Astrocyte (in vitro differentiated cells and primary cell): ENCODE results near the gene TAF15. TPM values are rescaled to one million over a fixed set of nuclear protein-coding genes. Genes with fewer than 3 reads are reported as not detected.

Source experiments
- DNase-seq: peaks from one replicate; pipeline ENCODE4 v3.0.0-alpha.2; 2010; ENCODE audit warnings: low read depth
- FAIRE-seq: peaks from 2 replicates; lab custom pipeline; 2011; peaks lifted over from hg19 to GRCh38; lab: Jason Lieb, UNC
- H2AFZ ChIP-seq: 2 replicates; pipeline ENCODE4 v1.6.0; 2012; ENCODE audit warnings: low read depth, low read length, inconsistent platforms
- H3K27ac ChIP-seq: 2 replicates; pipeline ENCODE4 v1.5.1; 2011; ENCODE audit warnings: low read depth, low read length, inconsistent platforms
- H3K27me3 ChIP-seq: 2 replicates; pipeline ENCODE4 v1.6.0; 2011; ENCODE audit warnings: low read length, inconsistent platforms; ENCODE audit not compliant: insufficient read depth
- H3K36me3 ChIP-seq: 2 replicates; pipeline ENCODE4 v1.5.1; 2011; ENCODE audit warnings: low read length, inconsistent platforms; ENCODE audit not compliant: insufficient read depth
- H3K4me1 ChIP-seq: 2 replicates; pipeline ENCODE4 v1.5.1; 2011; ENCODE audit warnings: low read length, inconsistent platforms; ENCODE audit not compliant: insufficient read depth
- H3K4me2 ChIP-seq: 2 replicates; pipeline ENCODE4 v1.6.0; 2012; ENCODE audit warnings: low read length, inconsistent platforms
- H3K4me3 ChIP-seq: 2 replicates; pipeline ENCODE4 v1.5.1; 2011; ENCODE audit warnings: low read depth, mild to moderate bottlenecking, low read length, inconsistent platforms; ENCODE audit not compliant: insufficient read depth
- H3K79me2 ChIP-seq: 2 replicates; pipeline ENCODE4 v1.6.0; 2012; ENCODE audit warnings: mild to moderate bottlenecking, low read length, inconsistent platforms; ENCODE audit not compliant: insufficient read depth
- H3K9ac ChIP-seq: 2 replicates; pipeline ENCODE4 v1.6.0; 2012; ENCODE audit warnings: mild to moderate bottlenecking, low read length, inconsistent platforms
- H3K9me3 ChIP-seq: 2 replicates; pipeline ENCODE4 v1.5.1; 2012; ENCODE audit warnings: low read depth, mild to moderate bottlenecking, low read length, inconsistent platforms; ENCODE audit not compliant: insufficient read depth
- H4K20me1 ChIP-seq: 2 replicates; pipeline ENCODE4 v1.6.0; 2012; ENCODE audit warnings: low read length, inconsistent platforms; ENCODE audit not compliant: insufficient read depth
- H3K27ac Mint-ChIP-seq: one replicate; pipeline ENCODE4 v1.8.0; 2021; ENCODE audit warnings: mild to moderate bottlenecking, mixed read lengths; ENCODE audit not compliant: unreplicated experiment
- H3K27me3 Mint-ChIP-seq: one replicate; pipeline ENCODE4 v1.8.0; 2021; ENCODE audit warnings: low read depth, mixed read lengths; ENCODE audit not compliant: unreplicated experiment
- H3K36me3 Mint-ChIP-seq: one replicate; pipeline ENCODE4 v1.8.0; 2021; ENCODE audit warnings: low read depth, mixed read lengths; ENCODE audit not compliant: unreplicated experiment
- H3K4me1 Mint-ChIP-seq: one replicate; pipeline ENCODE4 v1.8.0; 2021; ENCODE audit warnings: low read depth, mixed read lengths; ENCODE audit not compliant: unreplicated experiment
- H3K4me3 Mint-ChIP-seq: one replicate; pipeline ENCODE4 v1.8.0; 2021; ENCODE audit warnings: mild to moderate bottlenecking, moderate library complexity, mixed read lengths; ENCODE audit not compliant: unreplicated experiment
- H3K9me3 Mint-ChIP-seq: one replicate; pipeline ENCODE4 v1.8.0; 2021; ENCODE audit warnings: mild to moderate bottlenecking, mixed read lengths; ENCODE audit not compliant: unreplicated experiment
- CTCF ChIP-seq: IDR thresholded peaks from 2 replicates; pipeline ENCODE4 v1.5.1; 2011; ENCODE audit warnings: low read depth, mild to moderate bottlenecking, inconsistent platforms, low read length, moderate library complexity; ENCODE audit not compliant: insufficient read depth
- EZH2 ChIP-seq: IDR thresholded peaks from 2 replicates; pipeline ENCODE4 v1.6.1; 2012; ENCODE audit warnings: mild to moderate bottlenecking, low read length, inconsistent platforms; ENCODE audit not compliant: insufficient read depth
- total RNA-seq: library from RNA; stranded (reverse); gene quantifications from 2 replicates; pipeline ENCODE4 v1.2.1, GENCODE V29; 2021

Gene TAF15
- total RNA-seq, 1 donor from 2014 or later = 156 TPM

- peaks cover 7% of the 10 kb centered on the region for H3K4me1 ChIP-seq
- no peak overlapping the region for H3K4me2 ChIP-seq
- Mint-ChIP-seq H3K27ac (no peak overlapping the region), H3K4me3 (no peak overlapping the region), H3K4me1 (peaks cover 15% of the 10 kb centered on the region), H3K36me3 (no peaks in the 10 kb centered on the region), H3K27me3 (peaks cover 37% of the 10 kb centered on the region), H3K9me3 (no peaks in the 10 kb centered on the region)
- no peaks in the 10 kb centered on the region for H3K36me3 ChIP-seq
- peaks cover 12% of the 10 kb centered on the region for H3K27me3 ChIP-seq
- H4K20me1 ChIP-seq = no peaks in the 10 kb centered on the region
- FAIRE-seq = no peak
- DNase-seq = peak; percentile 67
- H3K79me2 ChIP-seq = no peaks in the 10 kb centered on the region
- no peak overlapping the region for H3K9ac ChIP-seq
- H3K27ac ChIP-seq = no peak overlapping the region
- H3K9me3 ChIP-seq = no peaks in the 10 kb centered on the region
- H3K4me3 ChIP-seq = no peak overlapping the region
- H2AFZ ChIP-seq = no peak overlapping the region
- TF ChIP-seq EZH2 = no peak
- no peak for TF ChIP-seq CTCF
Measured at GRCh38 chr17:35801583-35802224, 7.6 kb upstream of the TAF15 start.

- no peaks in the 10 kb centered on the region for H3K36me3 ChIP-seq
- H3K27ac ChIP-seq = no peak overlapping the region
- Mint-ChIP-seq H3K9me3 (no peaks in the 10 kb centered on the region), H3K36me3 (no peaks in the 10 kb centered on the region), H3K27me3 (peaks cover 13% of the 10 kb centered on the region), H3K27ac (no peak overlapping the region), H3K4me1 (peaks cover 36% of the 10 kb centered on the region), H3K4me3 (no peak overlapping the region)
- FAIRE-seq = no peak
- no peak overlapping the region for H2AFZ ChIP-seq
- H3K4me3 ChIP-seq = no peak overlapping the region
- H3K4me1 ChIP-seq = peaks cover 20% of the 10 kb centered on the region
- DNase-seq = peak; percentile 78
- no peak overlapping the region for H3K9ac ChIP-seq
- no peaks in the 10 kb centered on the region for H3K27me3 ChIP-seq
- H3K79me2 ChIP-seq = peaks cover 4% of the 10 kb centered on the region
- peaks cover 3% of the 10 kb centered on the region for H4K20me1 ChIP-seq
- no peak for TF ChIP-seq EZH2
- TF ChIP-seq CTCF = peak; percentile 99
- H3K9me3 ChIP-seq = no peaks in the 10 kb centered on the region
- H3K4me2 ChIP-seq = no peak overlapping the region
Measured at GRCh38 chr17:35804658-35805192, 4.6 kb upstream of the TAF15 start.
